ENCODE results near the gene MACIR. TPM values are rescaled to one million over a fixed set of nuclear protein-coding genes. Genes with fewer than 3 reads are reported as not detected.

MACIR gene
- total and polyA plus RNA-seq, 2 of the 13 experiments (the other 11 are each of a cell fraction or from before 2014, with no cell fraction given): 2.4 to 4.4 TPM

- TF ChIP-seq, protein P1, sequence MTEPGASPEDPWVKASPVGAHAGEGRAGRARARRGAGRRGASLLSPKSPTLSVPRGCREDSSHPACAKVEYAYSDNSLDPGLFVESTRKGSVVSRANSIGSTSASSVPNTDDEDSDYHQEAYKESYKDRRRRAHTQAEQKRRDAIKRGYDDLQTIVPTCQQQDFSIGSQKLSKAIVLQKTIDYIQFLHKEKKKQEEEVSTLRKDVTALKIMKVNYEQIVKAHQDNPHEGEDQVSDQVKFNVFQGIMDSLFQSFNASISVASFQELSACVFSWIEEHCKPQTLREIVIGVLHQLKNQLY (CRISPR knock-in tag; IDR thresholded peaks at IDR 0.05): no peak
- TF ChIP-seq, protein P2, sequence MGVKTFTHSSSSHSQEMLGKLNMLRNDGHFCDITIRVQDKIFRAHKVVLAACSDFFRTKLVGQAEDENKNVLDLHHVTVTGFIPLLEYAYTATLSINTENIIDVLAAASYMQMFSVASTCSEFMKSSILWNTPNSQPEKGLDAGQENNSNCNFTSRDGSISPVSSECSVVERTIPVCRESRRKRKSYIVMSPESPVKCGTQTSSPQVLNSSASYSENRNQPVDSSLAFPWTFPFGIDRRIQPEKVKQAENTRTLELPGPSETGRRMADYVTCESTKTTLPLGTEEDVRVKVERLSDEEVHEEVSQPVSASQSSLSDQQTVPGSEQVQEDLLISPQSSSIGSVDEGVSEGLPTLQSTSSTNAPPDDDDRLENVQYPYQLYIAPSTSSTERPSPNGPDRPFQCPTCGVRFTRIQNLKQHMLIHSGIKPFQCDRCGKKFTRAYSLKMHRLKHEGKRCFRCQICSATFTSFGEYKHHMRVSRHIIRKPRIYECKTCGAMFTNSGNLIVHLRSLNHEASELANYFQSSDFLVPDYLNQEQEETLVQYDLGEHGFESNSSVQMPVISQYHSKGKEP (CRISPR knock-in tag; IDR thresholded peaks at IDR 0.05): no peak
- TF ChIP-seq, protein P3, sequence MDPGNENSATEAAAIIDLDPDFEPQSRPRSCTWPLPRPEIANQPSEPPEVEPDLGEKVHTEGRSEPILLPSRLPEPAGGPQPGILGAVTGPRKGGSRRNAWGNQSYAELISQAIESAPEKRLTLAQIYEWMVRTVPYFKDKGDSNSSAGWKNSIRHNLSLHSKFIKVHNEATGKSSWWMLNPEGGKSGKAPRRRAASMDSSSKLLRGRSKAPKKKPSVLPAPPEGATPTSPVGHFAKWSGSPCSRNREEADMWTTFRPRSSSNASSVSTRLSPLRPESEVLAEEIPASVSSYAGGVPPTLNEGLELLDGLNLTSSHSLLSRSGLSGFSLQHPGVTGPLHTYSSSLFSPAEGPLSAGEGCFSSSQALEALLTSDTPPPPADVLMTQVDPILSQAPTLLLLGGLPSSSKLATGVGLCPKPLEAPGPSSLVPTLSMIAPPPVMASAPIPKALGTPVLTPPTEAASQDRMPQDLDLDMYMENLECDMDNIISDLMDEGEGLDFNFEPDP (CRISPR knock-in tag; conservative IDR thresholded peaks at IDR 0.05): no peak
- TF ChIP-seq HES4 (CRISPR knock-in tag; IDR thresholded peaks at IDR 0.05; ENCODE audit: borderline replicate concordance) (no peak), GTF3A (CRISPR knock-in tag; conservative IDR thresholded peaks at IDR 0.05) (no peak), PAF1 (CRISPR knock-in tag; IDR thresholded peaks at IDR 0.05) (no peak)
Observed at GRCh38 chr5:103275851-103276250, 17.3 kb downstream of the MACIR start (continued).

DNA sequence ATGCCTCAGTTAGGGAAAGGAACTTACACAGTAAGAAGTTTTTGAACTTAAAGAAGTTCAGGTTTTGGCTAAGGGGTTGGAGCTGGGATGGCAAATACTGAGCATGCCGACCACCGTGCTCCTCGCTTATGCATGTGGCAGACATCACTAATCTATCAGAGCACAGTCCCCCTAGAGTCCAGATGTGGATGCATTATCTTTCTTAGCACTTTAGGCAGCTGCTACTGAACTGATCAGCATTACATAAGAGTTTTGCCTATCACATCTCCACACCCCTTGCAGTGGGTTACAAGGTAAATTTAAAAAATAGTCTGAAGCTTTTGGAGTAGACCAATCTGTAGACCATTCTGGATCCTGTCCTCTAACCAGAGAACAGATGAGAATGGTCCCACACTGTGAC lies 22.4 kb downstream of the MACIR start:
- Histone ChIP-seq H3K4me2 (ENCODE audit: low read depth, low read length) (no peak overlapping the region), H3K79me2 (ENCODE audit: insufficient read depth, low read length) (no peaks in the 10 kb centered on the region), H2AFZ (ENCODE audit: low read length) (no peak overlapping the region), H4K20me1 (ENCODE audit: insufficient read depth, low read length) (no peaks in the 10 kb centered on the region), H3K27me3 (ENCODE audit: control insufficient read depth in 1 of 2, insufficient read depth in 2 of 2, low read length in 2 of 2) (no peaks in the 10 kb centered on the region), H3K36me3 (replicated peaks in 1 of 2; ENCODE audit: control insufficient read depth in 1 of 2, insufficient read depth in 2 of 2, low read length in 2 of 2) (0 out of 5 replicates have a peak, but pooled peaks cover 0 to 2% of the 10 kb centered on the region in 2 experiments), H3K9ac (ENCODE audit: insufficient read depth, low read depth, low read length) (no peak overlapping the region), H3K4me3 (replicated peaks in 1 of 3; ENCODE audit: insufficient read depth in 1 of 3, low read depth in 2 of 3, low read length in 3 of 3) (no peak overlapping the region), H3K27ac (ENCODE audit: extremely low read length, insufficient read depth, low read length) (no peak overlapping the region), H3K4me1 (ENCODE audit: insufficient read depth, low read length) (no peaks in the 10 kb centered on the region), H3K9me3 (ENCODE audit: low read length) (no peaks in the 10 kb centered on the region)
- POLR2A ChIA-PET: no interaction called here
- BruUV-seq (replicated peaks): no TSS peak
- DNase-seq (ENCODE audit: low spot score): no peak
- in situ Hi-C loops (cut with HindIII; ENCODE audit: extremely low pct_ligation_motif_present, low pct_unique_long_range_greater_than_20kb): no loop called here
- CTCF ChIA-PET (ENCODE audit: low intra/inter-chr PET ratio, low total read pairs): no interaction called here
- WGBS (ENCODE audit: low lambda C conversion rate): 93% methylated on average over 3 of the region's 3 CpGs
- intact Hi-C loops (cut with micrococcal nuclease; ENCODE audit: unreplicated experiment): no loop called here
- no peak for ATAC-seq
- no peak for FAIRE-seq
- no peak for TF ChIP-seq ZFAT (CRISPR knock-in tag; conservative IDR thresholded peaks at IDR 0.05)
- TF ChIP-seq, protein P4, sequence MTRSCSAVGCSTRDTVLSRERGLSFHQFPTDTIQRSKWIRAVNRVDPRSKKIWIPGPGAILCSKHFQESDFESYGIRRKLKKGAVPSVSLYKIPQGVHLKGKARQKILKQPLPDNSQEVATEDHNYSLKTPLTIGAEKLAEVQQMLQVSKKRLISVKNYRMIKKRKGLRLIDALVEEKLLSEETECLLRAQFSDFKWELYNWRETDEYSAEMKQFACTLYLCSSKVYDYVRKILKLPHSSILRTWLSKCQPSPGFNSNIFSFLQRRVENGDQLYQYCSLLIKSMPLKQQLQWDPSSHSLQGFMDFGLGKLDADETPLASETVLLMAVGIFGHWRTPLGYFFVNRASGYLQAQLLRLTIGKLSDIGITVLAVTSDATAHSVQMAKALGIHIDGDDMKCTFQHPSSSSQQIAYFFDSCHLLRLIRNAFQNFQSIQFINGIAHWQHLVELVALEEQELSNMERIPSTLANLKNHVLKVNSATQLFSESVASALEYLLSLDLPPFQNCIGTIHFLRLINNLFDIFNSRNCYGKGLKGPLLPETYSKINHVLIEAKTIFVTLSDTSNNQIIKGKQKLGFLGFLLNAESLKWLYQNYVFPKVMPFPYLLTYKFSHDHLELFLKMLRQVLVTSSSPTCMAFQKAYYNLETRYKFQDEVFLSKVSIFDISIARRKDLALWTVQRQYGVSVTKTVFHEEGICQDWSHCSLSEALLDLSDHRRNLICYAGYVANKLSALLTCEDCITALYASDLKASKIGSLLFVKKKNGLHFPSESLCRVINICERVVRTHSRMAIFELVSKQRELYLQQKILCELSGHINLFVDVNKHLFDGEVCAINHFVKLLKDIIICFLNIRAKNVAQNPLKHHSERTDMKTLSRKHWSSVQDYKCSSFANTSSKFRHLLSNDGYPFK (CRISPR knock-in tag; IDR thresholded peaks at IDR 0.05; ENCODE audit: borderline replicate concordance): no peak
- no peak for TF ChIP-seq POLR2AphosphoS2 (IDR thresholded peaks at IDR 0.05; ENCODE audit: low read depth, low read length)
- no peak for TF ChIP-seq MTF1 (CRISPR knock-in tag; IDR thresholded peaks at IDR 0.05)
- TF ChIP-seq SRSF1 (optimal IDR thresholded peaks at IDR 0.05; ENCODE audit: low read depth, low read length): no peak
- TF ChIP-seq SMAD3 (CRISPR knock-in tag; IDR thresholded peaks at IDR 0.05): no peak
- no peak for TF ChIP-seq MXI1 (IDR thresholded peaks at IDR 0.05; ENCODE audit: borderline replicate concordance, low read depth, low read length)
- TF ChIP-seq ATF1 (CRISPR knock-in tag; IDR thresholded peaks at IDR 0.05): no peak
- no peak for TF ChIP-seq PHF20 (CRISPR knock-in tag; IDR thresholded peaks at IDR 0.05)
- TF ChIP-seq CREBL2 (CRISPR knock-in tag; IDR thresholded peaks at IDR 0.05; ENCODE audit: borderline replicate concordance): no peak
- TF ChIP-seq BCL6 (CRISPR knock-in tag; IDR thresholded peaks at IDR 0.05): no peak
- no peak for TF ChIP-seq ZFX (CRISPR knock-in tag; IDR thresholded peaks at IDR 0.05; ENCODE audit: low read depth)
- TF ChIP-seq SNAPC5 (CRISPR knock-in tag; IDR thresholded peaks at IDR 0.05; ENCODE audit: borderline replicate concordance): no peak

Data from HepG2 (cell line).